Ramos (cell line): ENCODE results near the gene CMTM4.
"Not testable (repeated sequence)": the region's sequence is repeated elsewhere in the genome, so short reads cannot be mapped to it uniquely, and the experiment has no call there.

Experiments used
- in situ Hi-C: fragments of 300-500 bp; cut with MboI; formaldehyde crosslinking; loops from one replicate; pipeline ENCODE4 v1.14.3; 2022; ENCODE audit warnings: low sequenced_read_pairs; ENCODE audit not compliant: unreplicated experiment

The CMTM4 gene

DNA sequence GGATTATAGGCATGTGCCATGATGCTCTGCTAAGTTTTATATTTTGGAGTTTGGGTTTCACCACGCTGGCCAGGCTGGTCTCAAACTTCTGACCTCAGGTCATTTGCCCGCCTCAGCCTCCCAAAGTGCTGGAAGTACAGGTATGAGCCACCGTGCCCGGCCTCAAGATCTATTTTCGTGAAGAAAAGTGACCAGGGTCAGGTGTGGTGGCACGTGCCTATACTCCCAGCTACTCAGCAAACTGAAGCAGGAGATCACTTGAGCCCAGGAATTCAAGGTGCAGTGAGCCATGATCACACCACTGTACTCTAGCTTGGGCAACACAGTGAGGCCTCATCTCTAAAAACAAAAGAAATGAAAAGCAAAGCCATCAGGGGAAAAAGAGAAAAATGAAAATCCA lies 18.7 kb downstream of the CMTM4 start:
- in situ Hi-C loops, result no loop called here

DNA sequence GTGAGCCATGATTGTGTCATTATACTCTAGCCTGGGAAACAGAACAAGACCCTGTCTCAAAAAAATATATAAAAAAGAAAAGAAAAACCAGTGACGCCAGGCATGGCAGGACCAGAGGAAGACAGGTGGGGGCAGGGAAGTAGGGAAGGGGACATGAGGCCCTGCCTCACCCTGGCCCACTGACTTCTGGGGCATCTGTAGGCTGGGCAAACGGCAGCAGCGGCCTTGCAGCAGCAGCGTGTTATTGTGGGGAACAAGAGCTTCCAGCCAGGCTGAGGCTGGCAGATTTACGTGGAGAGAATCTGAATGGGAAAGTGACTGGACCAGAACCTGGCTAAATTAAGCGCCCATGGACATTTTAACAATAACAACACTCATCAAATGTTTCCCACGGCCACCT lies 19.4 kb downstream of the CMTM4 start:
- in situ Hi-C loops, result no loop called here

DNA sequence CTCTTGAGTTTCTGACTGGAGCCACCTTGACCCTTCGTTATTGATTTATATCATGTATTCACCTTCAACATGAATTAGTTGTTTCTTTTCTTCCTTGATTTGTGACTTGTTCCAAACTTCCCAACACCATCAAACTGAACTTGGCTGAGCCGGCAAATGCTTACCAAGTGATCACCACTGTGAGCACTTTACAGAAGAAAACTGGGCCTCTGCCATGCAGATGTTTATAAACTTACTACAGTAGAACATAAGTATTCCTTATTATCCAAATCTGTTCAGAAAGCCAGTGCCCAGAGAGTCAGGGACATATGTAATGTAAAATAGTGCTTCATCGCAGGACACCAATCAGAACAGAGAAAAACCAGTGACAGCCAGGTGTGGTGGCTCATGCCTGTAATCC lies 19.9 kb downstream of the CMTM4 start:
- in situ Hi-C loops, result no loop called here

DNA sequence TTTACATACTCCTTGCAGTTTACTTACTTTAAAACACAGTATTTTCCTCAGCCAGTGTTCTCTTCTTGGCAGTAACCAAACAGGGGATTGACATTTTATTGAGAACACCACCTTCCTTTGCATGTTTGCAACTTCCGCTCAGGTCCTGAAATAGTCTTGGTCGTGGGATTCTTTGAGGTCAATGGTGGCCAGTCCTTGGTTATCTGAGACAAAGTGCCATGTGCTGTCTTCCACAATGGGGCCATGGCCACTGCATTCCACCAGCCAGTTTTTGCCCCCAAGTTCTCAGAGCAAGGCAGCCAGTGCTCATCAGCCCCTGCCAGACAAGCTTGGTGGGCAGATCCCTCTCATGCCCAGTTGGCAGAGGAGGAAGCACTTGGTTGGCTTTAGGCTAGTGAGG lies 22.9 kb downstream of the CMTM4 start:
- in situ Hi-C loops, result no loop called here

DNA sequence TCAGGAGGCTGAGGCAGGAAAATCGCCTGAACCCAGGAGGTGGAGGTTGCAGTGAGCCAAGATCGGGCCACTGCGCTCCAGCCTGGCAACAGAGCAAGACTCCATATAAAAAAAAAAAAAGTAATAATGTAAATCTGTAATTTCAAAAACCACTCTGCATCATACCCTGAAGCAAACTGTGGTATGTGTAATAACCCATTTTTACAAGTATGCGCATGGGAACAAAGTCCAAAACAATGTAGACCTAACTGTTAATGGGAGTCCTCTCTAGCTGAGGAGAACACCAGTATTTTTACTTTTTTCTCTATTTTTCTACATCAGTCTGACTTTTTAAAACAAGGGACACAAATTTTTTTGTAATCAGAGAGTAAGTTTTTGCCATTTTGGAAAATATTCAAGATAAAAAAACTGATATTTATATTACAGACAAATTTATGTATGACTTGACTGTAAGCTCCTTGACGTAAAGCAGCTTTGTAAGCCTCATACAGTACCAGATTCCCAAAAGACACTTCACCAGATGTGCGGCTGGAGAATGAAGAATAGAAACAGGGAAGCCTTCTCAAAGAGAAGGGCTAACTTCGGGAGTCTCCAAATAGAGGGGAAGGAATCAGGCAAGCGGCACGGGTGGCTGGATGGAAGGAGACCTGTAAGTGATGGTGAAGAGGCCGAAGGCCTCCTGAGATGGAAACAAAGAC lies 25.7 kb downstream of the CMTM4 start:
- in situ Hi-C loops, result no loop called here

DNA sequence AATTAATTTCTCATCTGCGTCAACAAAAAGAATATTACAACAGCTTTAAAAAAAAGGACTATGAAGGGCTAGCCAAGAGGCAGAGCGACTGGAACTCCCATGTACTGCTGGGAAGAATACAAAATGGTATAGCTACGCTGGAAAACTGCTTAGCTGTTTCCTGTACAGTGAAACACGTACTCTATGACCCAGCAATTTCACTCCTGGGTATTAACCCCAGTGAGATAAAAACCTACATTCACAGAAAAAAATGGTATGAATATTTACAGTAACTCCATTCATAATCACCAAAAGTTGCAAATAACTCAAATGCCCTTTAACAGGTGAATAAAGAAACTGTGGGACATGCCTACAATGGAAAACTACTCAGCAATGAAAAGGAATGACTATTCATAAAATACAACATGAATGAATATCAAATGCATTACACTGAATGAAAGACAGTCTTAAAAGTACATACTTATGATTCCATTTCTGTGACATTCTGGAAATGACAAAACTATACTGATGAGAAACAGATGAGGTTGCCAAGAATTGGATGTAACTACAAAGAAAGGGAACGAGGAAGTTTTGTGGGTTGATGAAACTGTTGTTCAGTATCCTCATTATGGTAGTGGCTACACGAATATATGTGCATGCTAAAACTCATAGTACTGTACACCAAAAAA lies 27.6 kb downstream of the CMTM4 start:
- in situ Hi-C loops, result no loop called here

DNA sequence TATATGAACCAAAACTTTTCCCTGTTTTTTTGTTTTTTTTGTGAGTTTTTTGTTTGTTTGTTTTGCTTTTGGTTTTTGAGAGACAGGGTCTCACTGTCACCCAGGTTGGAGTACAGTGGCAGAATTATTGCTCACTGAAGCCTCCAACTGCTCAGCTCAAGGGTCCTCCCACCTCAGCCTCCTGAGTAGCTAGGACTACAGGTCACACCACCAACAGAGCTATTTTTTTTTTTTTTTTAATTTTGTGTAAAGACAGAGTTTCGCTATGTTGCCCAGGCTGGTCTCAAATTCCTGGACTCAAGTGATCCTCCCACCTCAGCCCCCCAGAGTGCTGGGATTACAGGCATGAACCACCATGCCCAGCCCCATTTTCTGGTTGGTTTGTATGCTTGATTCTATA lies 28.6 kb downstream of the CMTM4 start:
- in situ Hi-C loops, result no loop called here

DNA sequence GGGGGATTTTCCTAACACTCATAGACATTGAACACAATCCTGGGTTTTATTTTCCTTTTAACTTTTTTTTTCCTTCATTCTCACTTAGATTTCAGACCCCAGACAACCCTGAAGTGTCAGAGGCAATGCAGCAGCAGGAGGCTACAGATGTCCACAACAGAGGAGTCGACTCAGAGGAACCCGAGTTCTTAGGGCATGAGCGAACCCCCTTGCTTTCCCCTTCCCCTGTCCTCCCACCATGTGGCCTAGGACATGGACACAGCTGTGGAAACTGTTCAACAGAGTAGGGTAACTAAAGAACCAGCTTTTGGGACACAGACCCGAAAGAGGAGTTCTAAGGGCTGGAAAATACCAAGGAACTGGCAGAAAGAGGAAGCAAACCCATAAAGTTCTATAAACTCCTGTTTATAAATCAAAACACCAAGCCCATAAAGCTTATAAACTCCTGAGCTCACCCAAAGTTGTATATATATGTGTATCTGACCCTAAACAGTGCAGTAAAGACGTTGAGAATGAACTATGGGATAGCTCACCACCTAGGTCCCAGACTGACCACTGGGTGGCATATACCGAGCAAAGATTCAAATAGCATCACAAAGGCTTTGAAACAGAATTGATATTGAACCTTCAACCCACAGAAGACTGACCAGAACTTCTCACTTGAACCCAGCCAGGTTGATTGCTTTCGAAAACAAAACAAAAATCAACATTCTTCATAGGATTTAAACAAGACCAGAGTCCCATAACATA lies 33.9 kb downstream of the CMTM4 start:
- in situ Hi-C loops, result no loop called here

DNA sequence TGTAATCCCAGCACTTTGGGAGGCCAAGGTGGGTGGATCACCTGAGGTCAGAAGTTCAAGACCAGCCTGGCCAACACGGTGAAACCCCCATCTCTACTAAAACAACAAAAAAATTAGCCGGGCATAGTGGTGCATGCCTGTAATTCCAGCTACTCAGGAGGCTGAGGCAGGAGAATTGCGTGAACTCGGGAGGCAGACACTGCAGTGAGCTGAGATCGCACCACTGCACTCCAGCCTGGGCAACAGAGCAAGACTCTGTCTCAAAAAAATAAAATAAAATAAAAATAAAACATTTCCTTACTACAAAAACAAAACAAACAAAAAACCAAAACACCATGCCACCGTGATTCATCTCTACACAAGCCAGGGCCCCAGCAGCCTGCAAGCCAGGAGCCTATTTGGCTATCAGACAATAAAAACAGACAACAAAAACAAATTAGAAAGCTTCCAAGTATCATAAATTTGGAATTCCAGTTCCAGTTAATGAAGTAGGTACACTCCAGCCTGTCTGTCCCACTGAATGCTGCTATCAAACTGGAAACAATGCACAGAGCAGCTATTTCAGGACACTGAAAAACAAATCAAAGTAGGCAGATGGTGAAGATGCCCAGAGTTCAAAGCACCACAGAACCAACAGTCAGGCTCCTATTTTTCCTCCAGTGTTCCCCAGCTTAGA lies 34.7 kb downstream of the CMTM4 start:
- in situ Hi-C loops, result not testable (repeated sequence)

DNA sequence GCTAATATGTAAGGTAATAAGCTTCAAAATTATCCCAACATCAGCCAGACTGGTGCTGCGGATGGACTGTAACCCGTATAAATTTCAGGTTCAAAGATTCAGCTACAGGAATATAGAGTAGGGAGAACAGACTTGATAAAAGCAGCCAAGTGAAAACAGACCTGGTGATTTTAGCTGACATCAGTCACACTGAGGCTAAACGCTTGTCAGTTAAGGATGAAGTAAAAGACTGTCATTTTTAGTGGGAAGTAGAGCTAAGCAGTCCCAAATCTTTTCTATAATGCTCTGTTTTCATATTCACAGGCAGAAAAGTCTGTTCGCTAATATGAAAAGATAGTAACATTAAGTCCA lies 35.4 kb downstream of the CMTM4 start:
- in situ Hi-C loops, result no loop called here

DNA sequence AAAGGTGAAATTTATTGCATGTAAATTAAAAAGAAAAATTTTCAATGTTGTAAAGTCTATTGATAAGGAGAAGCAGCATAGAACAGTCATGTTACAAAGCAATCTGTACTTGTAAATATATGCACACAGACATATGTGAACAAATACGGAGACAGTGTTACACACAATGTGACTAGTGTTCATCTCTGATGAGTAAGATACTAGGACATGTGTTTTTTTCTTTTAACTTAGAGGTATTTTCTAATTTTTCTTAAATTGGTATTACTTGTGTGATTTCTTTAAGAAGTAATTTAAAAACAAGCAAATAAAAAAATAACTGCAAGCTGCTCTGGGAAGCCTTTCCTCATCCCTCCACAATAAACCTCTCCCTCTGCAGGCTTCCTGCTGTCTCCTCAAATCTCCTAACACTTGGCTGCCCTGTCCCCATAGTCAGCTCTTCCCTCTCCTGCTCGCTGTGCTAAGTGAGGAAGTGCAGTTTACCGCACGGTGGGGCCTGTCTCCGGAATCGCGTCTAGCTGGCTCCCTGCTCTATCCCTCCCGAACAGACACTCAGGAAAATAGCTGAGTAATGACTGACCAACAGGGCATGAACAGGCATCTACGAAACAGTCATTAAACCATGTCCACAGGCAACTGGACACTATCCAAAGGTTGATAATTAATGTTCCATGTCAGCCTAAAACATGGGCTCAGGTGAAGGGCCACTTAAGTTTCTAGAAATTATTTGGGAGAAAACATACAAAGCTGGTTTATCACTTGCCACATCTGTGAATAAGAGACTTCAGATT lies 35.9 kb downstream of the CMTM4 start:
- in situ Hi-C loops, result no loop called here

DNA sequence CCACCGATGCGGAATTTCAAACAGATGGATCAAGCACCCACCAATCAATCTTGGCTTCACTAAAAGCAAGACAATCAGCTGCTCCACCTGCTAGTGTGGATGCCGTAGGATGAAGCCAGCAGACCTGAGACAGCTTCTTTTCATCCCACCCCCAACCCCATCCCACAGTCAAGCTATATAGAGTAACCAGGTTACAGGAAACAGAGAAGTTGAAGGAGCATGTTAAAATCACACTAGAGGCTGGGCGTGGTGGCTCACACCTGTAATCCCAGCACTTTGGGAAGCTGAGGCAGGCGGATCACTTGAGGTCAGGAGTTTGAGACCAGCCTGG lies 37.7 kb downstream of the CMTM4 start:
- in situ Hi-C loops, result no loop called here

DNA sequence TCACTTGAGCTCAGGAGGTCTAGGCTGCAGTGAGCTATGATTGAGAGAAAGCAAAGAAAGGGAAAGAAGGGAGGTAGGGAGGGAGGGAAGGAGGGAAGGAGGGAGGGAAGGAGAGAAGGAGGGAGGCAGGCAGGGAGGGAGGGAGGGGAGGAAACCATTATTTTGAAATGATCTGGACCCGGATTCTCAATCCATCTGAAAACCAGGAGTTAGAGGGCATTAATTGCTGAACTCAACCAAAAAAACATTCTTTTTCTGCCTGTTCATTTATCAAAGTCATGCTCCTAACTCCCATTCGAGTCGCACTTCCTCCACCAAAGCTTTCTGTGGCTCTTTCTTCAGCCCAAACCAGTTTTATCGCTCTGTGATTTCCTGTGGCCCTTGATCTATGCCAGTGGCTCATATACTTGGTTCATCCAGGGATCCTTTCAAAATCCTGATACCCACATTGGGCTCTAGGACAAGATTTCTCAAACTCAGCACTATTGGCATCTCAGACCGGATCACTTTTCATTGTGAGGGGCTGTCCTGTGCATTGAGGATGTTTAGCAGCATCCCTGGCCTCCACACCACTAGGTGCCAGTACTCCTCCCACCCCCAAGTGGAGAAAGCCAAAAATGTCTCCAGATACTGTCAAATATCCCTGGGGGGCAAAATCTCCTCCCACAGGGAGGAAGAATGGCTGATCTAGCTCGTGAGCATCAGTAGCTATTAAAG lies 38.2 kb downstream of the CMTM4 start:
- in situ Hi-C loops, result no loop called here

DNA sequence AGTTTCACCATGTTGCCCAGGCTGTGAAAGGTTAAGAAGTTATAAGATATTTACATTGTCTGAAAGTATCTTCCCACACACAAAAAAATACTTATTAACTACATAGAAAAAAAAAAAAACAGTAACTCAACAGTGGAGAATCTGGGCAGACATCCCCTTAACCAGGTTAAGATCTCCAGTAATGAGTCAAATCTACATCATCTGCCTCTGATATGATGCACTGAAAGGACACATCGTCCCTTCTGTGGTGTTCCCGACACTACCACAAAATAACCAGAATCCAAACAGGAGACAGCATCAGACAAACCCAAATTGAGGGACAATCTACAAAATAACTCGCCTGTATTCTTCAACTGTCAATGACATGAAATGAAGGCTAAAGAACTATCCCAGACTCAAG lies 40.0 kb downstream of the CMTM4 start:
- in situ Hi-C loops, result no loop called here

DNA sequence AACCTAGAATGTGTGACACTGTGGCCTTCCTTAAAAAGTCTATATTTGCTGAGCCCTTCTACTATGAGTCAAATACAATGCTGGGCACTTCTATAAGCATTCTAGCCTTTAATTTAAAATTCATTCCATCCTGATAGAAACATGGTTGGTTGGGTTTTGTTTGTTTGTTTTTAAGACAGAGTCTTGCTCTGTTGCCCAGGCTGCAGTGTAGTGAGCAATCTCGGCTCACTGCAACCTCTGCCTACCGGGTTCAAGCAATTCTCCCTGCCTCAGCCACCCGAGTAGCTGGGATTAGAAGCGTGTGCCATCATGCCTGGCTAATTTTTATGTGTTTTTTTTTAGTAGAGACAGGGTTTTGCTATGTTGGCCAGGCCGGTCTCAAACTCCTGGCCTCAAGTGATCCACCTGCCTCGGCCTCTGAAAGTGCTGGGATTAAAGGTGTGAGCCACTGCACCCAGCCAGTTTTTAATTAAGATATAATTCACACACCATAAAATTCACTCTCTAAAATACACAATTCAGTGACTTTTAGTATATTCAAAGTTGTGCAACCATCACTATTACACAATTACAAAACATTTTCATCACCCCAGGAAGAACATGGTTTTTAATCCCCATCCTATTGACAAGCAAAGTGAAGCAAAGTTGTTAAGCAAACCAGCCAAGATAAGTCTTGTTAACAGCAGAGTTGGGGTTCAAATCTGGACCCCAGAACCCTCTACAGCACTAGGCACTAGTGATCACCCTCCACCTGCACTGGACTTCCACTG lies 42.8 kb downstream of the CMTM4 start:
- in situ Hi-C loops, result no loop called here

DNA sequence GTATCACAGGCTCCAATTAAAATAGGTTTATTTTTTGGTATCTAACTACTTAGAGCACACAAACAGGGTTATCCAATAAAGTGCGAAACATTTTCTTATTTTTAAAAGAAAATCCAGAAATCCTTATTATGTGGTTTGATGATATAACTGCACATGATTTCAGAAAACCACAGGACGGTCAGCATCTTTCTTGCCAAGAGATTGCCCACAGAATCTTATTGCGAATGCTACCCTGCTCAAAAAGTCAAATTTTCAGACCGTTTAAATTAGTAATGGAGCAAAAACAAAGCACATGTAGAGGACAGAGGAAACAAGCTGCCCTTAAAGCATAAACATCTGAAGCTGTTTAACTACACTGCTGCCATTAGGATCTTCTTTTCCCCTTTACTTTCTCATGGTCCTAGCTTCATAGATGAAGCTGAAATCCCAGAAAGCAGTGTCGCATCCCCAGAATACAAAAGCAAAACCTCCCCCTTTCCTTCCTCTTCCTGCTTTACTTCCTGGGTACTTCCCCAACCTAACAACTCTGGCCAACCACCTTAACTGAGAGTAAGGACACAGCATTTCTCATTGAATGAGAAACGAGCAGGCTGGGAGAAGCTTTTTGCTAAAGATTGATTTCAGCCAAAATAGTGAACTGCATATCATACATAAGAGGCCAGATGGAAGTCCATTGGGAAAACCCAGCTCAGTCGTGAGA lies 43.7 kb downstream of the CMTM4 start:
- in situ Hi-C loops, result no loop called here

DNA sequence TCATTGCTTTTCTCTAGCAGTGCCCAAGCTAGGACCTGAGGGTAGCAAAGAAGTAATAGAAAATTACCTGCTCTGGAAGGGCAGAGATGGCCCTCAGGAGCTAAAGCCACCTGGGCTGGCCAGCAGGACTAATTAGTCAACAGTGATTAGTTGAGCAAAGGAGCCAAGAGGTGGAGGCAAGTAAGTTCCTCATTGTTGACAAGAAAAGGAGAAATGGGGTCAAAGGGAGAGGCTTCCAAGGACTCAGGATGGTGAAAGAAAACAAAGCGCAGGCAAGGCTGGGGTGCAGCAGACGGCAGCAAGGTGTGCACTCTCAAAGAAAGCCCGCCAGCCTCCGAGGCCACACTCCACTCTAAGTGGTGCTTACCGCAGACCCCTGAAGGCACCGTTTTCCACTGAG lies 44.6 kb downstream of the CMTM4 start:
- in situ Hi-C loops, result no loop called here

DNA sequence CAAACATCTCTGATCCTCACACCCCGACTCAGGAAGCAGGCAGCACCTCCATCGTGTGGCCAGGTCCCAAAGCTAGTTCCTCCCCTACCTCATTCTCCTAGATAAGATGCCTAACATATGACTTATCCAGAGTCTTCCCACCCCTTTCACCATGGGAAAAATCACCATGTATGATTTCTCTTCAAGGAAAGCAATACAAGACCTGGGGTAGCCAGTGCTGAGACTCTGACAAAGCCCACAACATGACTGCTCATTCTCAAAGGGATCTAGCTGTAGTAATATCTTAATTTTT lies 45.1 kb downstream of the CMTM4 start:
- in situ Hi-C loops, result no loop called here
